Eye (tissue), 1 donor: Measurements from ENCODE around the gene RALY.

Experiments
- DNase-seq: peaks from one replicate; pipeline ENCODE4 v3.0.0-alpha.2; 2015

RALY gene

GRCh38 chr20:34052414-34052813, 58.7 kb downstream of the RALY start:
- no peak for DNase-seq

- DNase-seq, result no peak
Measured at GRCh38 chr20:34055290-34055689, 61.6 kb downstream of the RALY start.

DNA sequence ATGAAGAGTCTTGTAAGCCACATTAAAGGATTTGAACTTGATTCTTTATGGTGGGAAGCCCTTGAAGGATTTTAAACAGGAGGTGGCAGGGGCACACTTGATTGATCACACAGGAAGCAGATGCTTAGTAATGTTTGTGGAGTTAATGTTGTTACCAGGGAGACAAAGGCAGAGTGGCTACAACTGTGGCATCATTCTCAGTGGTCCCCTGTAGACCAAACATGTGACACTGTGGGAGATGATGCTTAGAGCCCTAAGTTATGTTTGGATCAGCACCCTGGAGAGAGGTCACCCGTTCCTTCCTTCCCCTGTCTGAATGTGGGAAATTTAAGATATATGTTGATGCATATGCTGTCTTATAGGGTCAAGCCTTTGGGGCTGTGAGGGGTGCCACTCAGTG, 65.1 kb downstream of the RALY start:
- DNase-seq, result peak; percentile 38

GRCh38 chr20:34060970-34061369, 67.3 kb downstream of the RALY start:
- DNase-seq, result no peak

DNA sequence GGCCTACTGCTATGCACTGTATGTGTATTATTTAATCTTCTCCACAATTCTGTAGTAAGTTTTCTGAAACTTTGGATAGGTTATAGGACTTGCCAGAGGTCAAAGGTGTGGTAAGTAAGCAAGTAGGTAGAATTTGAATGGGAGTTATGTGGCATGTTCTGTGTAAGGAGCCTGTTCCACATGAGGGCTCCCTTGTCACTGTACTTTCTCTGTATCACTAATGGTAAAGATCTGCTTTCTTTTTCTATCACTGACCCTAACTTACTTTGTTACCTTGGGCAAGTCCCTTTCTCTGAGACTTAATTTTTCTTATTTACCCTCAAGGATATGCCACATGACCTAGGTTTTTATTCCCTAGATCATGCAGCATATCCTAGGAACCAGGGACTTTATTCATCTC, 68.0 kb downstream of the RALY start:
- no peak for DNase-seq

DNA sequence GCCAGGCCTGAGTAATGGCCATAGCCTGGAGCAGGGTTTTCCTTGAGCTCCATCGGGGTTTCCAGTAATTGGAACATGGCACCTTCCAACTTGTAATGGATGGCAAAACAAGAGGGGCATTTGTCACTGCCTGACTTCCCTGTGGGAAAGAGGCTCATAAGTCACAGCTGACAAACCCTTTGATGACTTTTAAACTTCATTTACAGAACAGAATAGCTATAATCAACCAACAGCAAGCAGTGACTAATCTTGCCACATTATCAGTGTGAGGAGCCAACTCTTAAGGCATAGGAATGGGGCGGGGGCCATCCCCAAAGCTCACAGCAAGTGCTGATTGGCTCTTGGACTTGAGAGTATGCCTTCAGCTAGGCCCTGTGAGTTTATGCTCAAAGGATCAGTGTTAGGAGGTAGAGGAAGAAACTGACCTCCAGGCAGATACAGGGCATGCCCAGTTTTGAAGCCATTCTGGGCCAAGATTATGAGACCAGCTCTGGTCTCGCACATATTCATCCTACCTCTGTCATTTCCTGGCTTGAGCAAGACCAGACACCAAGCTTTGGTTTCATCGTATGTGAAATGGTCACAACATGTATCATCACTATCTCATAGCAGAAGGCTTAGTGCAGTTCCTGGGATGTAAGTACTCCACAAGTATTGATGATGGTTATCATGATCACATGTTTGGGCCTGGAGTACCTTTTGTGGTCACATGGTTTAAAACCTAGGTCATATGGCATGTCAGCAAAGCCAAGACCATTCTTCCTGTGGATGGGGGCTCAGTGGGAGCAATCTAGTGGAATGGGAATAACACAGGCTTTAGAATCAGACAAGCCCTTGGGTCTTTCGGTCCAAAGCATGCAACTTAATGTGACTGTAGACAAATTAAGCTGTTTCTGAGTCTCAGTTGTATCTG, 69.1 kb downstream of the RALY start:
- no peak for DNase-seq

GRCh38 chr20:34064286-34064685, 70.6 kb downstream of the RALY start:
- DNase-seq, result no peak

GRCh38 chr20:34065260-34065659, 71.5 kb downstream of the RALY start:
- DNase-seq, result no peak

- peak; percentile 43 for DNase-seq
Measured at GRCh38 chr20:34066476-34067090, 72.9 kb downstream of the RALY start.

GRCh38 chr20:34068001-34068400, 74.3 kb downstream of the RALY start:
- DNase-seq, result no peak

- peak; percentile 96 for DNase-seq
Measured at GRCh38 chr20:34069341-34070078, 75.8 kb downstream of the RALY start.

- no peak for DNase-seq
Measured at GRCh38 chr20:34070079-34070439, 76.3 kb downstream of the RALY start.

DNA sequence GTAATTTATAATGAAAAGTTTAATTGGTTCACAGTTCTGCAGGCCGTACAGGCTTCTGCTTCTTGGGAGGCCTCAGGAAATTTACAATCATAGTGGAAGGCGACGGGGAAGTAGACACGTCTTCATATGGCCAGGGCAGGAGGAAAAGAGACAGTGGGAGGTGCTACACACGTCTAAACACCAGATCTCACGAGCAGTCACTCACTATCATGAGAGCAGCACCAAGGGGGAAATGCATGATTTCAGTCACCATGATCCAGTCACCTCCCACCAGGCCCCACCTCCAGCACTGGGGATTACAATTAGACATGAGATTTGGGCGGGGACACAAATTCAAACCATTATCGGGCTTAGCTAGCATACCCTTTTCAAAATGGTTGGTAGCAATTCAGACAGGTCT, 77.1 kb downstream of the RALY start:
- DNase-seq, result no peak

DNA sequence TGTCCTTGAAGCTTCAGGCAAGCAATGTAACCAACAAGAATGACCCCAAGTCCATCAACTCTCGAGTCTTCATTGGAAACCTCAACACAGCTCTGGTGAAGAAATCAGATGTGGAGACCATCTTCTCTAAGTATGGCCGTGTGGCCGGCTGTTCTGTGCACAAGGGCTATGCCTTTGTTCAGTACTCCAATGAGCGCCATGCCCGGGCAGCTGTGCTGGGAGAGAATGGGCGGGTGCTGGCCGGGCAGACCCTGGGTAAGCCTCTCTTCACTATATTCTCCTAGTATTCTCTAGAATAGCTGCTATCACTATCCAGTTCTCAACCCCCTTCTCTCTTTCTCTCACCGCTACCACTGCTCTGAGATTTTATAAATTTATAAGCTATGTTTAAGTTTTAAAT, 78.4 kb downstream of the RALY start:
- no peak for DNase-seq

DNA sequence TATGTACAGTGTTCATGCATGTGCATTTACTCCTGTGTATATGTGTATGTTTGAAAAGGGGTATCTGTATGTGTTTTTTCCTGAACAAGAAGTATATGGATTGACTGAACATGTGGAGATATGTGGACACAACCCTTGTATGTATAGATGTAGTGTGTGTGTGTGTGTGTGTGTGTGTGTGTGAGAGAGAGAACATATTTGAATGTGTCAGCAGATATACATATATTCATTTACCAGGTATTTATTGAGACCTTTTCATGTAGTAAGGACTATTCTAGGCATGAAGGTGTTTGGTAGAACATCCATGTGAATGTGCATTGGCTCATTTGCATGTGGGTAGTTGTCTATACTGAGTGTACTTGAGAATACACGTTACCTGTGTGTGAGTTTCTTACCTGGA, 79.1 kb downstream of the RALY start:
- DNase-seq, result no peak

GRCh38 chr20:34074101-34074760, 80.5 kb downstream of the RALY start:
- no peak for DNase-seq

DNA sequence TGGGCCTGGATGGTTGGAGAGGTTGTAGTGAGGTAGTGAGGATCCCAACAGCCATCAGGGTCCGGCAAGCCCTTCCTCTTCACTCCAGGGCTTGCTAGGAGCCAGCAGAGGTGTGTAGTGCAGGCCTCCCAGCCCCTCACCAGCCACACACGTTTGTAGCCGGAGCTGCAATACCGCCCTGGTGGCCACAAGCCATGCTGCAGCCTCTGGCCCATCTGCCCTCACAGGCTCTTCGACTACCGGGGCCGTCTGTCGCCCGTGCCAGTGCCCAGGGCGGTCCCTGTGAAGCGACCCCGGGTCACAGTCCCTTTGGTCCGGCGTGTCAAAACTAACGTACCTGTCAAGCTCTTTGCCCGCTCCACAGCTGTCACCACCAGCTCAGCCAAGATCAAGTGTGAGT, 81.9 kb downstream of the RALY start:
- DNase-seq, result no peak

DNA sequence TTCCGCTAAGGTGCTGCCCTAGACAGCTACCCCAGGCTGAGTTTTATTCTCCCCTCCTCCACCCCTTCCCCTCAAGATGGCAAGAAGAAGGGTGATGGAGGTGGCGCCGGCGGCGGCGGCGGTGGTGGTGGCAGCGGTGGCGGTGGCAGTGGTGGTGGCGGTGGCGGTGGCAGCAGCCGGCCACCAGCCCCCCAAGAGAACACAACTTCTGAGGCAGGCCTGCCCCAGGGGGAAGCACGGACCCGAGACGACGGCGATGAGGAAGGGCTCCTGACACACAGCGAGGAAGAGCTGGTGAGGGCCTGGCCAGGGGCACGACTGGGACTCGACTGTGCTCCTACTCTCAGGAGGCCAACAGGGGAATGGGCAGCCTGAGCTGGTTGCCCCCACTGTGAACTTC, 83.2 kb downstream of the RALY start:
- no peak for DNase-seq

DNA sequence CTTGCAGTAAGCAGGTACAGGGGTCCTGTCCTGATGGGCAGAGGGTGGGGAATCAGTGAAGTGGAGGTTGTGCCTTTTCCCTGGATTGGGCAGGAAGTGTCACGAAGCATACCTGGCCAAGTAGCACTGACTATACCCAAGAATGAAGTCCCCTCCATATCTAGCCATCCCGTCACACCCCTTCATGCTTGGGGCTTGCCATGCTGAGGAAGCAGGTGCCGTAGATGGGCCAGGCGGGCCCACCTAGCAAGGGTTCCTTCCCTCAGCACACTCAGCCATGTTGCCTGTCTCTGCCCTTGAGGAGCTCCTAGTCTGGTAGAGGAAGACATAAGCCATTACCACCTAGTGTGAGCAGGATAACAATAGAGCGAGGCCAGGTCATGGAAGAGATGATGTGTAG, 84.8 kb downstream of the RALY start:
- no peak for DNase-seq

DNA sequence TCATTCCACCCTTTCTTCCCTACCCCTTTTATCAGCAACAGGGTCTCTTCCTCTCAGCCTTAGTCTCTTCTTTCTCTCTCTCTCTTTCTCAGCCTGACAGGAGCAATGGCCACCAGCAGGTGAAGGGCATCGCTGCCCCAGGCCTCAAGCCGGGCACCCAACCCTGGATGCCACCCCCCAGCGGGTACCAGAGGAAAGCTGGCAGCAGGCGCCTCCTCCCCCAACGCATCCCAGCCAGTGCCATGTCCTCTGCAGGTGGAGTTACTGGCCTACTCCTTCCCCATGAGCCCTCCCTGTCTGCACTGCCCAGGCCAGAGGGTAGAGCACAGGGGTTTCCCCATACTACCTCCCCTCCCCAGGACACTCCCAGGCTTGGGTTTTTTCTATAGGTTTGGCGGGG, 86.1 kb downstream of the RALY start:
- no peak for DNase-seq

- no peak for DNase-seq
Measured at GRCh38 chr20:34082232-34082887, 88.6 kb downstream of the RALY start.

- DNase-seq, result no peak
Measured at GRCh38 chr20:34083137-34083536, 89.4 kb downstream of the RALY start.

- no peak for DNase-seq
Measured at GRCh38 chr20:34083781-34084180, 90.1 kb downstream of the RALY start.
